CD1c-positive myeloid dendritic cell (primary cell): Measurements from ENCODE around the gene TNFRSF12A.

Experiments used
- DNase-seq: peaks from one replicate; pipeline ENCODE4 v3.0.0-alpha.2; 2016; ENCODE audit errors: extremely low spot score

Gene TNFRSF12A

GRCh38 chr16:3020247-3020603 lies at the start of gene TNFRSF12A:
TNFRSF12A (plus strand) TSS chr16:3020368; CDS start chr16:3020398, 30 bp downstream.
- DNase-seq = peak; percentile 93

GRCh38 chr16:2970563-2970962 lies 49.6 kb upstream of the TNFRSF12A start:
- DNase-seq = no peak

- DNase-seq = no peak
Measured at GRCh38 chr16:2971134-2971984, 48.8 kb upstream of the TNFRSF12A start.

- no peak for DNase-seq
Measured at GRCh38 chr16:2971985-2972784, 48.0 kb upstream of the TNFRSF12A start.

- DNase-seq = no peak
Measured at GRCh38 chr16:2973093-2973492, 47.1 kb upstream of the TNFRSF12A start.

- no peak for DNase-seq
Measured at GRCh38 chr16:2973605-2974318, 46.4 kb upstream of the TNFRSF12A start.

GRCh38 chr16:2974319-2975056 lies 45.7 kb upstream of the TNFRSF12A start:
- no peak for DNase-seq

GRCh38 chr16:2975161-2975795 lies 44.9 kb upstream of the TNFRSF12A start:
- no peak for DNase-seq

GRCh38 chr16:2976201-2976600 lies 44.0 kb upstream of the TNFRSF12A start:
- DNase-seq = no peak

GRCh38 chr16:2976673-2977072 lies 43.5 kb upstream of the TNFRSF12A start:
- no peak for DNase-seq

GRCh38 chr16:2977440-2977839 lies 42.7 kb upstream of the TNFRSF12A start:
- DNase-seq = no peak

GRCh38 chr16:2979669-2980226 lies 40.4 kb upstream of the TNFRSF12A start:
- peak; percentile 80 for DNase-seq

GRCh38 chr16:2980227-2981176 lies 39.7 kb upstream of the TNFRSF12A start, which contains the start of gene PKMYT1:
PKMYT1 (minus strand) TSS chr16:2980446; CDS start chr16:2979657, 789 bp downstream.
- DNase-seq = peak; percentile 98

GRCh38 chr16:2981177-2981898 lies 38.8 kb upstream of the TNFRSF12A start:
- no peak for DNase-seq

GRCh38 chr16:2981899-2982250 lies 38.3 kb upstream of the TNFRSF12A start:
- no peak for DNase-seq

- DNase-seq = no peak
Measured at GRCh38 chr16:2982402-2982801, 37.8 kb upstream of the TNFRSF12A start.

- DNase-seq = peak; percentile 88
Measured at GRCh38 chr16:2983706-2984136, 36.4 kb upstream of the TNFRSF12A start.

GRCh38 chr16:2985462-2985861 lies 34.7 kb upstream of the TNFRSF12A start:
- DNase-seq = no peak

GRCh38 chr16:2985893-2986355 lies 34.2 kb upstream of the TNFRSF12A start:
- DNase-seq = no peak
